Fibroblast of skin of right quadriceps (primary cell): ENCODE measurements around the gene PYGB.
A peak's percentile ranks its signal among the peaks of the same experiment; 100 is the strongest.
"Not testable (repeated sequence)": the region's sequence is repeated elsewhere in the genome, so short reads cannot be mapped to it uniquely, and the experiment has no call there.

Experiments
- DNase-seq: peaks from one replicate; pipeline ENCODE4 v3.0.0-alpha.2; 2013

The PYGB gene

DNA sequence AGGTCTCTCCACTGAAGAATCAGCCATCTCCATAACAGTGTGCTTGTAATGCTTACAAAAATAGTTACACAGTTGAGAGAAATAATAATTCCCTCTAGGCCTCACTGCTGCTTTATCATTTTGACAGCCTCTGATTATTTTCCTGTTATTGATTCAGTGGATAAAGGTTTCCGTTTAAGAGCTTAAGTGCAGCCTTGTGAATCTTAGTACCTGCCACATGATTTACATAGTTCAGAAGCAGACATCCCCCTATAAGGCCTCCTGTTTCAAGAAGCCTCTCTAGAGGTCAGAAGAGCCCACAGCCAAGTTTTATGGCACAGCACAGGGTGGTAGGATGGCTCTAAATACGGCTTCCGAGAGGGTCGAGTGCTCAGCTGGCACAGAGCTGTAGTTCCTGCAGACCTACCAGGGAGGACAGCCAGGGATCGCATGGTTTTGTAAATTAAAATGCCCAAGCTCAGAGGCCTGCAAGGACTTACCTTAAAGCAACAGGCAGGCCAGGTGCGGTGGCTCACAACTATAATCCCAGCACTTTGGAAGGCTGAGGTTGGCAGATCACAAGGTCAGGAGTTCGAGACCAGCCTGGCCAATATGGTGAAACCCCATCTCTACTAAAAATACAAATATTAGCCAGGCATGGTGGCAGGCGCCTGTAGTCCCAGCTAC, 17.6 kb upstream of the PYGB start:
- DNase-seq, result no peak

DNA sequence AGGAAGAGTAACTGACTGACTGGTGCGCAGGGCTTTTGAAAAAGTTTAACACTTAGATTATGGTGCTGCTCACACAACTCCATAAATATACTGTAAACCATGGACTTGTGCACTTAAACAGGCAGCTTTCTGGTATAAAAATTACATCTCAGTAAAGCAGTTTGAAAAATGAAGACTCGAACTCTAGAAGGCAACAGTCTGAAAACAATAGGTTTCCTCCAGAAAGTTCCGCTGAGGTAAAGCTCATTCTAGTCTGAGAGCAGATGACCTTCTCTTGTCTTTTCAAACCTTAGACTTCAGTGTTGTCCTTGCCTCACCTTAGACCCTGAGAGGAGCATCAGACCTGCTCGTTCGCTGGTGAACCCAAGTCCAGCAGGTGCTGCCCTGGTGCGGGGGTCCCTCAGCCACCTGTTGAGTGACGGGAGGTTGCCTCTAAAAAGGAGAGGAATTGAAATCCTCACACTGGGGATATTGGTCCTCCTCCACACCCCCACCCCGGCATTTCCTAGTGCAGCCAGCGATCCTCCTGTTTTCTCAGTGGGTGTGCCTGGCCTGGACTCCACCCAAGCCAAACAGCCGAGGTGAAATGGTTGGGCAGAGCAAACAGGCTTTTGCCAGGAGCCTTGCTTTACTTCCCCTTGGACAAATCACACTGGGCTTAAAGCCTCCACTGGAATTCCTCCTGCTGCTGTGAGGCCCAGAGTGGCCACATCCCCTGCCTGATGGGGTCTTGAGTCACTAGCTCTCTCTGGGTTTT, 14.7 kb upstream of the PYGB start:
- DNase-seq, result peak; percentile 71

DNA sequence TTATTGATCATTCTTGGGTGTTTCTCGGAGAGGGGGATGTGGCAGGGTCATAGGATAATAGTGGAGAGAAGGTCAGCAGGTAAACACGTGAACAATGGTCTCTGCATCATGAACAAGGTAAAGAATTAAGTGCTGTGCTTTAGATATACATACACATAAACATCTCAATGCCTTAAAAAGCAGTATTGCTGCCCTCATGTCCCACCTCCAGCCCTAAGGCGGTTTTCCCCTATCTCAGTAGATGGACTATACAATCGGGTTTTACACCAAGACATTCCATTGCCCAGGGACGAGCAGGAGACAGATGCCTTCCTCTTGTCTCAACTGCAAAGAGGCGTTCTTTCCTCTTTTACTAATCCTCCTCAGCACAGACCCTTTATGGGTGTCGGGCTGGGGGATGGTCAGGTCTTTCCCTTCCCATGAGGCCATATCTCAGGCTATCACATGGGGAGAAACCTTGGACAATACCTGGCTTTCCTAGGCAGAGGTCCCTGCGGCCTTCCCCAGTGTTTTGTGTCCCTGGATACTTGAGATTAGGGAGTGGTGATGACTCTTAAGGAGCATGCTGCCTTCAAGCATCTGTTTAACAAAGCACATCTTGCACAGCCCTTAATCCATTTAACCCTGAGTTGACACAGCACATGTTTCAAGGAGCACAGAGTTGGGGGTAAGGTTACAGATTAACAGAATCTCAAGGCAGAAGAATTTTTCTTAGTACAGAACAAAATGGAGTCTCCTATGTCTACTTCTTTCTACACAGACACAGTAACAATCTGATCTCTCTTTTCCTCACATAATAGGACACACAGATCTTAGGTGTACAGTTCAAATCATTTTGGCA, 13.7 kb upstream of the PYGB start:
- DNase-seq, result not testable (repeated sequence)

DNA sequence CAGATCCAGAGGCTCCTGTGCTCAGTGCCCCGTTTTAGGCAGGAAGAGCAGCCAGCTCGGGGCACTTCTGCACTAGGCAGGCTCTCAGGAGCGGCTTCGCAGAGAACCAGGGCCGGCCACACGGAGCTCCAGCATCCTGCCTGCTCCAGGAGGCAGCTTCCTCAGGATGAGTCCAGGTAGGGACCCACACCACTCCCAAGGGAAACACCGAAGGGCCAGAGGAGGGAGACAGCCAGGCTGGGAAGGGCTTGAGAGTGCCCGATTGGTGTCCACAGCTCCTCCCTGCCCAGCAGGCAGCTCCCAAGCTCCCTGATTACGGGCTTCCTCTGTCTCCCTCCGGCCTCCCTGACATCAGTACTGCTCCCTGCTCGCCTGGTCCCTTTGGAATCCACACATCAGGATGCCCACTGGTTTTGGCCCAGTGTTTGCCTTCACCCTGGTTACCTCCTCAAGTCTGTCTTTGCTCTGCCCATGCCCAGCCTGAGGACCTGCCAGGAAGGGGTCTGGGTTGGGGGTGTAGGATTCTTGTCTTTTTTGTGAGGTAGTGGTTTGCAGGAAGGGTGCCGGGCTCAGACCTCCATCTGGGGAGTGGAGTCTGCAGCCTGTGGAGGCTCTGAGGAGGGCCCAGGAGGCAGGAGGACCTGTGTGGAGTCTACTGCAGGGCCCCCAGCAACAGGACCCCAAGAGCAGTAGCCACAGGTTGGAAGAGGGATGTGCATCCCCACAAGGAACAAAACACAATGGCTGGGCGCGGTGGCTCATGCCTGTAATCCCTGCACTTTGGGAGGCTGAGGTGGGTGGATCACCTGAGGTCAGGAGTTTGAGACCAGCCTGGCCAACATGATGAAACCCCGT, 11.2 kb upstream of the PYGB start:
- no peak for DNase-seq

DNA sequence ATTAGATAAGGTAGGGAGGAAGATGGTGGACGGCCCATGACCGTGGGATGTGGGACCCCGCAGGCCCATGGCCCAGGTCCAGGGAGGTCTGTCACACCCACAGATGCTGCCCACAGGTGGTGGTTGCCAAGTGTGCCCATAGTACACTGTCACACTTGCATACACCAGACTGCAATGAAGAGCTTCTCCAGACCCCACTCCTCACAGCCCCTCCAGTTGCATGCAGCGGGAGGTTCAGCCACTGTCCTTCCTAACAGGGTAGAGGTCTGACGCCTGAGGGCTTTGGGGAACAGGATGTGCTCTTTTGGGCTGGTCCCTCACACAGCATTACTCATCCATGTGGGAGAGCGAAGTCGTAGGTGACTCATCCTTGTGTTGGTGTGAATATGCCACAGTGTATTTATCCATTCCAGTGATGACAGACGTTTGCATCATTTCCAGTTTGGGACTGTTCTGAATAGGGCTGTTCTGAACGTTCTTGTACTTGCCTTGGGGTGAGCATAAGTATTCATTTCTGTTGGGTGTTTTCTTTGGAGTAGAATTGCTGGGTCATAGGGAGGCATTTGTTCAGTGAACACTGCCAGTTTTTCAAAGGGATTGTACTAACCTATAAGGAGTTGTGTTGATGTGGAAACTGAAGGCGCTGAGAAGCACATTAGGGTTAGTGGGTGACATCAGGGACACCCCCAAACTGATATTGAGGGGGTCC, 10.1 kb upstream of the PYGB start:
- DNase-seq, result peak; percentile 100

DNA sequence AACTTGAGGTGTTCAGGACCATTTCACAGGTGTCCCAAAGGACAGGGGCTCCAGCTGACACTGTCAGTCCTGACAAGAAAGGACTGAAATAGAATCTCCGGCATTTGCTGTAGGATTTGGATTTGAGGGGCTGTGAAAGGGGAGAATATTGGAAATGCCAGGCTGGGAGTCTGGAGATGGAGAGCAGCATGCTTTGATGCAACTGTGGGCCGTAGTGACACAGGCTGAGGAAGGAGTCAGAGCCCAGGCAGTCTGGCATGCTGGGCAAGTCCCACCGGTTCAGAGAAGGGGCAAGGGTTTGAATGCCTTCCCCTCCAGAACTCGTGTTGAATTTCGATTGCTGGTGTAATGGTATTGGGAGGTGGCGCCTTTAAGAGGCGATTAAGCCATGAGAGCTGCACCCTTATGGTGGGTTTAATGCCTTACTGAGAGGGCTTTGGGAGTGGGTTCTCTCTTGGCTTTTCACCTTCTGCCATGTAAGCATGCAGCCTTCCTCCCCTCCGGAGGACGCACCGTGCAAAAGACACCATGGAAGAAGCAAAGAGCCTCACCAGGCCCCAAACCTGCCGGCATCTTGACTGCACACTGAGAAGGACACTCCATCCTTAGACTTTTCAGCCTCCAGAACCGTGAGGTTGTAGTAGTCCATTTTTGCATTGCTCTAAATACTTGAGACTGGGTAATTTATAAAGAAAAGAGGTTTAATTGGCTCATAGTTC, 9.4 kb upstream of the PYGB start:
- peak; percentile 54 for DNase-seq

DNA sequence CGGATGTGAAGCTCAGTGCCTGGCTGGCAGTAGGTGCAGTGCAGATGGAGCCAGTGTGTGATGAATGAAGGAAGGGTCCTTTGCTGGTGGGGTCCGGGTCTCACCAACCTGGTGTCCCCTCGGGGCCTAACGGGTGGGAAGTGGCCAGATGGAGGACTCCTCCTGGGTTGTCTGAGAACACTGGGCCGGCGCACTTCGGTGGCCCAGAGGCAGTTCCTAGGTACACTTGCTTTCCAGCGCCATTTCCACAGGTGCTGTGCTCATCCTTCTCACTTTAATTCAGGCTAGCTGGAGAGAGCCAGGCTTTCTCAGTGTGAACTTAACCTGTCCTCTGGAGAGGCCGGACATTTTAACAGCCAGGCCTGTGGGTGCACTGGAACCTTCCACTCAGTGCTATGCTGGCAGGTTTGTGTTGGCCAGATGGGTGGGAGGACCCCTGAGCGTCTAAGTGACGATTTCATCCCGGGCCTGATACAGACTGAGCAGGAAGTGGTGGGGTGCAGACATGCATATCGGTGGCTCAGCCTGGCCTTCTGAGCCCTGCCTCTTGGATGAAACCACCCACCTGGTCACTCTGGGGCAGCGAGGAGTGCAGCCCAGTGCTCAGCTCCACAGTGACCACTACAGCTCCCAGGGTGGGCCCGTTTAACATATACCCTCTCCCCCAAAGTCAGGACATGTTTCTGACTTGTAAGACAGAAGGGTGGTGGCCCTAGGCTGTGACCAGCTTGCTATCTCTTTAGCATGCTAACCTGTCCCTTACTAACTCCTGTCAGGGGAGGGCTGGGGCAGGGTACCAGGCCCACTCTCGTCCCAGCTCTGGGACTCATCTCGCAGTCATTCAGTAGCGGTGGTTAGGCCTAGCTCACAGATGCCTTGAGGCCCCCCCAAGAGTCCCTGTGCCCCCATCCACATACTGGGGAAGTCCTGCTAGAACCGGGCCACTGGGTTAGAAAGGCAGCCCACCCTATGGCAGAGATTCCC, 8.2 kb upstream of the PYGB start:
- DNase-seq, result no peak

DNA sequence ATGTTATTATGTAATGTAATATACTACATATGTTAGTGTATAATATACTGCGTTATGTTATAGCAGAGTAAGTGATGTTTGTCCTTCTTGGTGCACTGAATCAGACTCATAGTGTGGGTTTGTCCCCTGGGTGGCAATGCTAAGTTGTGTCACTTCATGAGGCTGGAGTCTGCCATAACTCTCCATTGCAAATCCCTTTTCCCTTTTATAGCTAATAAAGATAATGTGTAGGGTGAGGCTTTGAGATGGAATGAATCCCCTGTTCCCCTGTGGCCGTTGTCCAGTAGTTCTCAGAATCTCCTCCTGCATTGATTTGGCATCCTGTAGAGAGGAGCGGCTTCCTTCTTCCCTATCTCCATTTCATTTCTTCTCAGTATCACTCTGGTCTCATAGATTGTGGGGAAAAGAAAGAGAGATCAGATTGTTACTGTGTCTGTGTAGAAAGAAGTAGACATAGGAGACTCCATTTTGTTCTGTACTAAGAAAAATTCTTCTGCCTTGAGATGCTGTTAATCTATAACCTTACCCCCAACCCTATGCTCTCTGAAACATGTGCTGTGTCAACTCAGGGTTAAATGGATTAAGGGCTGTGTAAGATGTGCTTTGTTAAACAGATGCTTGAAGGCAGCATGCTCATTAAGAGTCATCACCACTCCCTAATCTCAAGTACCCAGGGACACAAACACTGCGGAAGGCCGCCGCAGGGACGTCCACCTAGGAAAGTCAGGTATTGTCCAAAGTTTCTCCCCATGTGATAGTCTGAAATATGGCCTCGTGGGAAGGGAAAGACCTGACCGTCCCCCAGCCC, 6.8 kb upstream of the PYGB start:
- DNase-seq, result not testable (repeated sequence)

DNA sequence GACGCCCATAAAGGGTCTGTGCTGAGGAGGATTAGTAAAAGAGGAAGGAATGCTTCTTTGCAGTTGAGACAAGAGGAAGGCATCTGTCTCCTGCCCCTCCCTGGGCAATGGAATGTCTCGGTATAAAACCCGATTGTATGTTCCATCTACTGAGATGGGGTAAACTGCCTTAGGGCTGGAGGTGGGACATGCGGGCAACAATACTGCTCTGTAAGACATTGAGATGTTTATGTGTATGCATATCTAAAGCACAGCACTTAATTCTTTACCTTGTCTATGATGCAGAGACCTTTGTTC, 6.3 kb upstream of the PYGB start:
- not testable (repeated sequence) for DNase-seq

DNA sequence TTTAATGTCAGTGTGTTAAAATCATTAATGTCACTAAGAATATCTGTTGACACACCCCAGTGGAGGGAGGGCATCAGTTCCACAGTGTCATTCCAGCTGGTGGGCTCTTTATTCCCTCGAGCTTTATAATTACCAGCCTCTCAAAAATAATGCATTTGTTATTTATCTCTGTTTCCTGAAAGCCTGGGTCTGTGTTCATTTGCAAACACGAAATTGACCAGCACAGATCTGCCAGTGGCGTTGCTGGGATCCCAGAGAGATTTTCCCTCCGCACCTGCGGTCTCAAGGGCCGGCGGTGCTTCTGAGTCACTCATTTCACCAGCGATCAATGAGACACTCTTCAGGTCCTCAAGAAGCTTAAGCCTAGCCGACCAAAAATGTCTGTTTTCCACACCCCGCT, 5.7 kb upstream of the PYGB start:
- DNase-seq, result no peak

DNA sequence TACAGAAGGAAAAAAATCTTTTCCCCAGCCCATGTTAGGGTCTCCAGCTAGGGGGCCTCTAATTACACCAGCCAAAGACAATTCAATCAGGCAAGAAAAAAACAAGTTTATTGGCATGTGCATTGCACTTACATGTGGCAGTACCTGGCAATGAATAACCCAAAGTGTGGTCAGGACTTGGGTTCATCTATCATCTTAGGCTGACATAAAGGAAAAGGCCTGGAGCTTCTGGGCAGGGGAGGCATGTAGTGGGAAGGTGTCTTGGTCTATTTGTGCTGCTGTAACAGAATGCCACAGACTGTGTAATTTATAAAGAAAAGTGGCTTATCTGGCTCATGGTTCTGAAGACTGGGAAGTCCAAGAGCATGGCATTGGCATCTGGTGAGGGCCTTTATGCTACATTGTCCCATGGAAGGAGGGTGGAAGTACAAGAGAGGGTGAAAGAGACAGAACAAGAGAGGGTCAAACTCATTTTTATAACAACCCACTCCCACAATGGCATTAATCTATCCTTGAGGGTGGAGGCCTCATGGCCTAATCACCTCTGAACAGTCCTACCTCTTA, 4.4 kb upstream of the PYGB start:
- DNase-seq, result no peak

DNA sequence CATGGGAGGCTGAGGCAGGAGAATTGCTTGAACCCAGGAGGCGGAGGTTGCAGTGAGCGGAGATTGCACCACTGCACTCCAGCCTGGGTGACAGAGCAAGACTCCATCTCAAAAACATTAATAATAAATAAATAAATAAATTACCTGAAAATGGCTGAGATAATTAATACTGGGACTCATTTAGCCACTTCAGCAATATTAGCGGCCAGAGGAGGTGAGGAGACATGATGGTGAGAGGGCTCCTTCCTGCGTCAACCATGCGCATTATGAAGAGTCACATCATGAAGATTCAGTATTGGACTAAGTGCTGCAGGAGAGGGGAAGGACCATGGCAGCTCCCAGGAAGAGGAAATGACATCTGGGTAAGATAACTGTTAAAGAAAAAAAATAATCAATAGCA, 2.9 kb upstream of the PYGB start:
- DNase-seq, result no peak

DNA sequence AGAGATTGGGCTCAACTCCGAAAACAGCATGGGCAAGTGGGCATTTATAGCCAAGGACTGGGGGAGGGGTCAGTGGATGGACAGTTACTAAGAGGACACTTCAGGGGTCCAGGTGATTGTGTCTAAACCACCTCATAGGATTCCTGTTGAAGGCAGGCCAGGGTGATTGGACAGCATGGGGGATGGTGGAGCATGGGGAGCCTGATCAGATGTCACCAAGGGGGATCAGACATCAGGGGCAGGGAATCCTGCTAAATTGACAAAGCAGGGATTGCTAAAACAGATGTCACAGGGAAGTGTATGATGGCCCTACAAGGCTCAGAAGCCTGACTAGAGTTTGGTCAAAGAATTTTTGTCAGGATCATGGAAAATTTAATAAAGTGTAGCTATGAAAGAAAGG, 2.4 kb upstream of the PYGB start:
- DNase-seq, result no peak

DNA sequence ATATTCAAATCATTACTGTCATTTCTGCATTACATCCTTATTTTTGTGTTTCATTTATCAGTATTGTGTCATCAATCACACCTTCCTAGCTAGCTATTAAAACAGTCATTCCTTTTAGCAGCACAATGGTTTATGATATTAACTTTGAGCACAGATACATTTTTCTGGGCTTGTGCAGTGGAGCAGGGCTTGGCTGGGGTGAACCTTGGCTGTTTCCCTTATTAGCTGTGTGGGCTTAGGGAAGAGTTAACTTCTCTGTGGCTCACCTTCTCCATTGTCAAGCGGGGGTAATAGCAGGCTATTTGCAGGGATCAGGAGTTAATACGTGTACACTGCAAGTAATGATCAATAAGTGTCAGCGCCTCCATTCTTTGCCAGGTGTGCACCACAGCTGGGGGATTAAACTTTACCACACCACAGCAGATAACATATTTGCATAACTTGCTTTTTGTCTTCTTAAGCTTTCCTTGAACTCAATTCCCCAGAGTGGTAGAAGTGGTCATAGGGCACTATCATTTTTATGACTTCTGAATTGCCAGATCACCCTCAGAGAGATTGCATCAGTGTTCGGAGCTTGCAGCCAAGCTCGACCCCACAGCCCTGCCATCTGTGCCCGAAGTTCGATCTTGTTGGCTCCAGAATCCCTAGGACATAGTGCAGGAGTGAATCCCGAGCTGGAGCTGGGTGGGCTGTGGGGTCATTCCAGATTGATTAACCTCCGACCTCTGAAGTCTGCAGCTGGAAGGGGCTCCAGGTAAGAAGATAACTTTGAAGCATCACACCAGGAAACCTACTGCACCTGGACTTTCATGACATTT, 1.5 kb upstream of the PYGB start:
- no peak for DNase-seq

DNA sequence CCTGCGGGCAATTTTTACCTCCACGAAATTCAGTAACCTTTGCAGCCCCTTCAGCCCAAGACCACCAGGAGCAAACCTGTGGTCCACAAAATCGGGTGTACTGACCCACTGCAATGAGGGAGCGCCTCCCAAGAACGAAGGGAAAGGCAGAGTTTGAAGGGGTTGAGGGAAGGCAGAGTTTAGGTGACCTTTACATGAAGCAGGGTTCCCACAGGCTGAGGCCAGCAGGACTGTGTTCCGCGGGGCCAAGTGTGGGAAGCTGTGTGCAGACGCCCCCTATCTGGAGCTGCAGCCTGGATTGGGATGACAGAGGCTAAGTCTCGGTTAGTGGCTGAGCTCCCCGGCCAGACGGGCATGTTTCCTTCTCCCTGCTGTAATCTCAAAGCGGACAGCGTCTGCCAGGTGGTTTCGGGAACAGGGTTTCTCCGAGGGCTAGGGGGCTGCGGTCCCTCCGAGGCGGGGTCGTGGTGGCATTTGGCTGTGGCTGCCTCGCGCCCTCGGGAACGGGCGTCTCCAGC, 826 bp upstream of the PYGB start:
- peak; percentile 59 for DNase-seq

DNA sequence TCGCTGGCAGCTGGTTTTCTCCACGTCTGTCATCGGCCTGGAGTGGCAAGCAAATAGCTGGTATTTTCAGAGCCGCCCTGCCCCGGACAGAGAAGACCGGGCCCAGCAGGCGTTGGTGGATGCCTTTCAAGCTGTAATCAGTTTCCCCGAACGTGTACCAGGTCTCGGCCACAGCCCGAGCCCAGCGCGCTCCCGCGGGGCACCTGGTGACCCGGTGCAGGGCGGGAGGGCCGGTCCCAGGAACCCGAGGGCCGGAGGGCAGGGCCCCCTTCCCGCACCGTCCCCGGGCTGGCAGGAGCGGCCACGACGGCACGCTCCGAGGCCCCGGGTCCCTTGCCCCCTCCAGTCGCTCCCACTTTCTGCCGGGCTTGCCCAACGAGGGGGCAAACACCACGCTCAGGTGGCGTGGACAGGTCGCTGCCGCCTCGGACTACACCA, 348 bp upstream of the PYGB start:
- no peak for DNase-seq

DNA sequence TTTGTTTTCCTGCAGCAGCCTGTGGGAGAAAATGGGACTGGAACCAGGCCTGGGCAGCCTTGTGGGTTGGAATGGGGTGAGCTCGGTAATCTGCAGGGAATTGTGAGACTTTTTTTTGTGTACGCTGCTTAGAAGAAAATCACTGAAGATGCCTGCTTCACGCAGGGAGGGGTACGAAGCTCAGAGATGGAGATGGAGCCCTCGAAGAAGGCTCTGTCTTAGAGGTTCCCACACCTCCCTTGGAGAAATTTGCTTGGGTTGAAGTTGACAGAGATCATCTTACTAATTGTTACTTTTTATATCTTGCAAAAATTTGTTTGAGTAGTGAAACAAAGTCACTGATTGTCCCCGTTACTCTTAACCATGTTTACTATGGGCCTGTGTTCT, 894 bp downstream of the PYGB start:
- no peak for DNase-seq
